KMS-11 (cell line): ENCODE measurements around the gene ZNF710.

Source experiments
- H2AFZ ChIP-seq: fragments of 200-600 bp; sonication (generic); 2 replicates; pipeline ENCODE4 v1.6.1; 2016; ENCODE audit warnings: antibody characterized with exemption, mixed run types, low read depth
- H3K27ac ChIP-seq: fragments of 200-600 bp; sonication (generic); 2 replicates; pipeline ENCODE4 v1.6.1; 2016; ENCODE audit warnings: mild to moderate bottlenecking, mixed run types
- H3K27me3 ChIP-seq: fragments of 200-600 bp; sonication (generic); 2 replicates; pipeline ENCODE4 v1.6.1; 2017; ENCODE audit warnings: mild to moderate bottlenecking, low read depth, mixed run types, moderate library complexity; ENCODE audit not compliant: insufficient read depth
- H3K36me3 ChIP-seq: fragments of 200-600 bp; sonication (generic); 2 replicates; pipeline ENCODE4 v1.6.1; 2017; ENCODE audit warnings: mild to moderate bottlenecking, mixed run types; ENCODE audit not compliant: insufficient read depth
- H3K4me1 ChIP-seq: fragments of 200-600 bp; sonication (generic); 2 replicates; pipeline ENCODE4 v1.6.1; 2016; ENCODE audit warnings: mild to moderate bottlenecking, low read depth, mixed run types; ENCODE audit not compliant: poor library complexity, severe bottlenecking
- H3K4me2 ChIP-seq: fragments of 200-600 bp; sonication (generic); 2 replicates; pipeline ENCODE4 v1.7.0; 2016; ENCODE audit warnings: mild to moderate bottlenecking, mixed run types
- H3K4me3 ChIP-seq: fragments of 200-600 bp; sonication (generic); IDR thresholded peaks from 2 replicates; pipeline ENCODE4 v1.6.1; 2017; ENCODE audit warnings: low read depth, low read length, mixed read lengths; ENCODE audit not compliant: insufficient read depth
- H3K79me2 ChIP-seq: fragments of 200-600 bp; sonication (generic); 2 replicates; pipeline ENCODE4 v1.6.1; 2016; ENCODE audit warnings: low read depth, mixed run types; ENCODE audit not compliant: insufficient read depth
- H3K9ac ChIP-seq: fragments of 200-600 bp; sonication (generic); 2 replicates; pipeline ENCODE4 v1.6.1; 2016; ENCODE audit warnings: mild to moderate bottlenecking, mixed run types
- H4K20me1 ChIP-seq: fragments of 200-600 bp; sonication (generic); 2 replicates; pipeline ENCODE4 v1.6.1; 2016; ENCODE audit warnings: mild to moderate bottlenecking, mixed run types; ENCODE audit not compliant: insufficient read depth
- CTCF ChIP-seq: fragments of 200-600 bp; sonication (generic); conservative IDR thresholded peaks from 2 replicates; pipeline ENCODE4 v1.6.1; 2017; ENCODE audit warnings: low read depth, mild to moderate bottlenecking, antibody characterized with exemption, low read length, moderate library complexity, mixed read lengths

ZNF710 gene

GRCh38 chr15:90044191-90044590 is 43.1 kb downstream of the ZNF710 start:
- peaks cover 40% of the 10 kb centered on the region for H3K4me1 ChIP-seq
- no peak overlapping the region for H3K4me2 ChIP-seq
- no peaks in the 10 kb centered on the region for H3K27me3 ChIP-seq
- no peaks in the 10 kb centered on the region for H3K36me3 ChIP-seq
- H3K79me2 ChIP-seq: peaks cover 13% of the 10 kb centered on the region; the same call in 1 of the 2 replicates
- no peak overlapping the region for H3K27ac ChIP-seq
- no peak overlapping the region for H2AFZ ChIP-seq
- H4K20me1 ChIP-seq: no peaks in the 10 kb centered on the region
- no peak overlapping the region for H3K4me3 ChIP-seq
- H3K9ac ChIP-seq: no peak overlapping the region
- TF ChIP-seq CTCF: no peak

- Histone ChIP-seq H3K4me2 (no peak overlapping the region), H4K20me1 (no peaks in the 10 kb centered on the region), H3K27me3 (no peaks in the 10 kb centered on the region), H2AFZ (no peak overlapping the region), H3K4me1 (peaks cover 38% of the 10 kb centered on the region), H3K79me2 (peaks cover 13% of the 10 kb centered on the region; the same call in 1 of the 2 replicates), H3K4me3 (no peak overlapping the region), H3K9ac (no peak overlapping the region), H3K27ac (no peak overlapping the region), H3K36me3 (no peaks in the 10 kb centered on the region)
- TF ChIP-seq CTCF: no peak
These were observed 43.8 kb downstream of the ZNF710 start for GRCh38 chr15:90044916-90045371.

- Histone ChIP-seq H3K27me3 (no peaks in the 10 kb centered on the region), H3K4me2 (peak overlapping the region; percentile 81), H2AFZ (peak overlapping the region; percentile 24; the same call in 1 of the 2 replicates), H3K4me3 (no peak overlapping the region), H3K79me2 (peaks cover 8% of the 10 kb centered on the region; the same call in 1 of the 2 replicates), H3K4me1 (peaks cover 38% of the 10 kb centered on the region), H3K9ac (peak overlapping the region; percentile 51; the same call in 1 of the 2 replicates), H3K27ac (peak overlapping the region; percentile 85), H4K20me1 (no peaks in the 10 kb centered on the region), H3K36me3 (no peaks in the 10 kb centered on the region)
- TF ChIP-seq CTCF: no peak
These were observed 45.2 kb downstream of the ZNF710 start for GRCh38 chr15:90046289-90046688.

- Histone ChIP-seq H2AFZ (peak overlapping the region; percentile 24; the same call in 1 of the 2 replicates), H3K79me2 (peaks cover 8% of the 10 kb centered on the region; the same call in 1 of the 2 replicates), H4K20me1 (no peaks in the 10 kb centered on the region), H3K4me3 (no peak overlapping the region), H3K27me3 (no peaks in the 10 kb centered on the region), H3K36me3 (no peaks in the 10 kb centered on the region), H3K9ac (peak overlapping the region; percentile 51; the same call in 1 of the 2 replicates), H3K4me1 (peaks cover 34% of the 10 kb centered on the region), H3K27ac (peak overlapping the region; percentile 85), H3K4me2 (peak overlapping the region; percentile 81)
- TF ChIP-seq CTCF: no peak
These were observed 45.8 kb downstream of the ZNF710 start for GRCh38 chr15:90046911-90047392.
